Mammary epithelial cell (primary cell): ENCODE results near the gene EIF4G1.

ENCODE experiments used
- EZH2 ChIP-seq: IDR thresholded peaks from 2 replicates; pipeline ENCODE4 v1.6.1; 2012; ENCODE audit warnings: low read length, inconsistent platforms, borderline replicate concordance
- TF ChIP-seq, protein P1 (sequence below), 2 donors: IDR thresholded peaks in 1 of 2; conservative IDR thresholded peaks in 1 of 2; 2 replicates each; pipeline ENCODE4 v1.5.1; 2011 to 2012; ENCODE audit warnings: inconsistent platforms in 2 of 2, low read length in 2 of 2, mild to moderate bottlenecking in 2 of 2, control low read depth in 1 of 2, low read depth in 1 of 2; ENCODE audit not compliant: insufficient read depth in 1 of 2; ENCODE audit errors: extremely low read depth in 1 of 2

GRCh38 chr3:184333190-184333589, 18.8 kb downstream of the EIF4G1 start:
- TF ChIP-seq, protein P1, sequence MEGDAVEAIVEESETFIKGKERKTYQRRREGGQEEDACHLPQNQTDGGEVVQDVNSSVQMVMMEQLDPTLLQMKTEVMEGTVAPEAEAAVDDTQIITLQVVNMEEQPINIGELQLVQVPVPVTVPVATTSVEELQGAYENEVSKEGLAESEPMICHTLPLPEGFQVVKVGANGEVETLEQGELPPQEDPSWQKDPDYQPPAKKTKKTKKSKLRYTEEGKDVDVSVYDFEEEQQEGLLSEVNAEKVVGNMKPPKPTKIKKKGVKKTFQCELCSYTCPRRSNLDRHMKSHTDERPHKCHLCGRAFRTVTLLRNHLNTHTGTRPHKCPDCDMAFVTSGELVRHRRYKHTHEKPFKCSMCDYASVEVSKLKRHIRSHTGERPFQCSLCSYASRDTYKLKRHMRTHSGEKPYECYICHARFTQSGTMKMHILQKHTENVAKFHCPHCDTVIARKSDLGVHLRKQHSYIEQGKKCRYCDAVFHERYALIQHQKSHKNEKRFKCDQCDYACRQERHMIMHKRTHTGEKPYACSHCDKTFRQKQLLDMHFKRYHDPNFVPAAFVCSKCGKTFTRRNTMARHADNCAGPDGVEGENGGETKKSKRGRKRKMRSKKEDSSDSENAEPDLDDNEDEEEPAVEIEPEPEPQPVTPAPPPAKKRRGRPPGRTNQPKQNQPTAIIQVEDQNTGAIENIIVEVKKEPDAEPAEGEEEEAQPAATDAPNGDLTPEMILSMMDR (conservative IDR thresholded peaks at IDR 0.05 in 1 of 2, IDR thresholded peaks at IDR 0.05 in 1 of 2; ENCODE audit: extremely low read depth in 1 of 2, insufficient read depth in 1 of 2, low read depth in 1 of 2, low read length in 2 of 2): no peak
- no peak for TF ChIP-seq EZH2
